ENCODE data around the gene EXD3. TPM values are rescaled to one million over a fixed set of nuclear protein-coding genes. Genes with fewer than 3 reads are reported as not detected.

EXD3 gene
- total RNA-seq, 1 donor: 7.3 TPM

DNA sequence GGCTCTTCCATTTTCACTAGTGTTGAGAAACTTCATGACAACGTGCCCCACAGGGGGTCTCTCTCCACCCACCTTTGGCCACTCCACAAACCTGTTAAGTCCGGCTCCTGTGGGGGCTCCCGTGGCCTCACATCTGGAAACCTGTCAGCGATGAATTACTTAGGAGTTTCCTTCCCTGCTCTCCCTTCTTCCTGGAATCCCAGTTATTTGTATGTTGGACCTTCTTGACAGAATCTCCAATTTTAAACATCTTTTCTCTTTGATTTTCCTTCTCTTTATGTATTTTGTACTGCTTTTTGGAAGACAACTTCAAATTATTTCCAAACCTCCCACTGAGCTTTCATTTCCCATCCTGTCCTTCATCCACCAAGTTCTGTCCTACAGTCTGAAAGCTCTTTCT lies 65.8 kb downstream of the EXD3 start:
- DNase-seq (ENCODE audit: low read depth): no peak
- no peak for TF ChIP-seq CTCF (IDR thresholded peaks at IDR 0.05; ENCODE audit: insufficient read depth, low read depth, low read length)
- H3K4me3 ChIP-seq (ENCODE audit: low read depth, low read length): no peak overlapping the region

- DNase-seq (ENCODE audit: low read depth): no peak
- no peak overlapping the region for H3K4me3 ChIP-seq (ENCODE audit: low read depth, low read length)
- no peak for TF ChIP-seq CTCF (IDR thresholded peaks at IDR 0.05; ENCODE audit: insufficient read depth, low read depth, low read length)
Observed at GRCh38 chr9:137355761-137356365, 67.1 kb downstream of the EXD3 start.

DNA sequence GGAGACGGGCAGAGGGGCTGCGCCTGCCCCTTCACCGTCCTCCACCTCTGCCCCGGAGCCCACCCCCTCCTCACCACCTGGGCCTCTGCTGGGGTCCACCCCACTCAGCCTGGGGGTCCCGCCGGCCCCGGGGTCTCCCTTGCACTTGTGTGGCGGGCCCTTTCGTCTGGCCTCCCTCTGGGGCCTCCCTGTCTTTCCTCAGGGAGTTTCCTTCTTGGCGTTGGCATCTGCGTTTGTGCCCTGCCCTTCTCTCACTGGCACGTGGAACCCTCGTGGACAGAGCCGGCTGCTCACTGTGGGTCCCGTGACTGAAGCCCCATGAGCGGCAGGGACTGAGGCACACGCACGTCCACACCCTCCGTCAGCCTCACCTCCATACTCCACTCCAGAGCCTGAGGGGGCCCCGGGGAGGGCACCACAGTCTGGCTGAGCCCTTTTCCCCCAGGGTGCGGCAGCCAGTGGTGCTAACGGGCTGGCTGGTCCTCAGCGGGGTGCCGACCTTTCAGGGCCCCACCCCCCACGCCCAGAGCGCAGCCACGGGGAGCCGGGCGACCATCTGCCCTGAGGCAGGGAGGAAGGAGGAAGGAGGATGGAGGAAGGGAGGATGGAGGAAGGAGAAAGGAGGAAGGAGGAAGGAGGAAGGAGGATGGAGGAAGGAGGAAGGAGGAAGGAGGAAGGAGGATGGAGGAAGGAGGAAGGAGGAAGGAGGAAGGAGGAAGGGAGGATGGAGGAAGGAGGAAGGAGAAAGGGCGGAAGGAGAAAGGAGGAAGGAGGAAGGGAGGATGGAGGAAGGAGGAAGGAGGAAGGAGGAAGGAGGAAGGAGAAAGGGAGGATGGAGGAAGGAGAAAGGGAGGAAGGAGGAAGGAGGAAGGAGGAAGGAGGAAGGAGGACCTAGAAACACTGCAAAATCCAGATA lies 67.9 kb downstream of the EXD3 start:
- DNase-seq (ENCODE audit: low read depth): no peak
- H3K4me3 ChIP-seq (ENCODE audit: low read depth, low read length): no peak overlapping the region
- no peak for TF ChIP-seq CTCF (IDR thresholded peaks at IDR 0.05; ENCODE audit: insufficient read depth, low read depth, low read length)

DNA sequence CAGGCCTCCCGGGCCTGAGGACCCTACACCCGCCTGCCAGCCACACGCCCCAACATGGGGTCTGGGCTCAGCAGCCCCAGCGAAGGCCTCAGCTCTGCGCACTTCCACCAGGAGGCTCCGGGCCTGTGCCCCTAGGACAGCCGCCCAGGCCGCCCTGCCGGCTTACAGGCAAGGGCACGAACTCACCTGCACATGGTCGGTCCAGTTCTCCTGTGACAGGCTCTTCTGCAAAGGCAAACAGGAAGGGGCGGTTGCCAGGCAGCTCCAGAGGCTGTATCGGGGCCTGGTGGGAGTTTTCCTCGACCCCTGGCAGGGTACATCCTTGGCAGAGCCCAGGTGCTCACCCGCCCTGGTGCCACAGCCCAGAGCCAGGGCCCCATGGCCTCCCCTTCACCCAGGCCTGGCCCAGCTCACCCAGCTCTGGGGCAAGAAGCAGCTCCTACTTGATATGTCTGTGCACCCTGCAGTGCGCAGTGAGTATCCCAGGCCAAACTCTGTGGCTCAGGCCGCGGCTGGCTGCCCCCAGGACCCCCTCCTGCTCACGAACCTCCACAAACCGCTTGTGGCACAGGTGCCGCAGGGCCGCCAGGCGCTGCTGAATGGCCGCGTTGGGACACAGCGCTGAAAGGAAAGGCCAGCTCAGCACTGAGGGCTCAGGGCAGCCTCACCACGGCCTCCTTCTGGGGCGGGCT lies 68.7 kb downstream of the EXD3 start:
- TF ChIP-seq CTCF (IDR thresholded peaks at IDR 0.05; ENCODE audit: insufficient read depth, low read depth, low read length): no peak
- DNase-seq (ENCODE audit: low read depth): no peak
- no peak overlapping the region for H3K4me3 ChIP-seq (ENCODE audit: low read depth, low read length)

- no peak overlapping the region for H3K4me3 ChIP-seq (ENCODE audit: low read depth, low read length)
- DNase-seq (ENCODE audit: low read depth): no peak
- no peak for TF ChIP-seq CTCF (IDR thresholded peaks at IDR 0.05; ENCODE audit: insufficient read depth, low read depth, low read length)
Observed at GRCh38 chr9:137353223-137354152, 69.5 kb downstream of the EXD3 start.
